ENCODE measurements around the gene AP1M1. TPM values are rescaled to one million over a fixed set of nuclear protein-coding genes. Genes with fewer than 3 reads are reported as not detected.

AP1M1 gene
- polyA plus RNA-seq, 3 donors from 2014 or later: 128 to 178 (median 173) TPM

GRCh38 chr19:16206046-16206605 lies 8.4 kb downstream of the AP1M1 start:
- no peak for DNase-seq
- Mint-ChIP-seq H3K9me3 (no peaks in the 10 kb centered on the region), H3K27ac (no peak overlapping the region), H3K36me3 (peaks cover 9 to 24% (median 22%) of the 10 kb centered on the region in 3 donors), H3K27me3 (ENCODE audit: low read depth in 3 of 3) (peaks cover 0 to 4% (median 0%) of the 10 kb centered on the region in 3 donors), H3K4me3 (no peak overlapping the region), H3K4me1 (peaks cover under 1 to 11% of the 10 kb centered on the region in 2 donors)

- no peaks in the 10 kb centered on the region for H3K9me3 Mint-ChIP-seq
- H3K4me1 Mint-ChIP-seq: peaks cover 0 to 8% of the 10 kb centered on the region in 2 donors
- no peak overlapping the region for H3K4me3 Mint-ChIP-seq
- DNase-seq: no peak
- peaks cover 9 to 24% (median 24%) of the 10 kb centered on the region in 3 donors for H3K36me3 Mint-ChIP-seq
- H3K27ac Mint-ChIP-seq: no peak overlapping the region
- peaks cover 0 to 4% (median 0%) of the 10 kb centered on the region in 3 donors for H3K27me3 Mint-ChIP-seq (ENCODE audit: low read depth in 3 of 3)
Measured at GRCh38 chr19:16206637-16207036, 8.9 kb downstream of the AP1M1 start.

- no peak for DNase-seq
- no peak overlapping the region for H3K27ac Mint-ChIP-seq
- H3K36me3 Mint-ChIP-seq: peaks cover 13 to 28% (median 24%) of the 10 kb centered on the region in 3 donors
- no peak overlapping the region for H3K4me3 Mint-ChIP-seq
- peaks cover 0 to 4% (median 0%) of the 10 kb centered on the region in 3 donors for H3K27me3 Mint-ChIP-seq (ENCODE audit: low read depth in 3 of 3)
- H3K9me3 Mint-ChIP-seq: no peaks in the 10 kb centered on the region
- H3K4me1 Mint-ChIP-seq: peaks cover 3 to 12% of the 10 kb centered on the region in 2 donors
Measured at GRCh38 chr19:16207063-16207462, 9.4 kb downstream of the AP1M1 start.

GRCh38 chr19:16207490-16208025 lies 9.8 kb downstream of the AP1M1 start:
- Mint-ChIP-seq H3K36me3 (peaks cover 15 to 30% (median 21%) of the 10 kb centered on the region in 3 donors), H3K4me3 (no peak overlapping the region), H3K4me1 (peaks cover 7 to 12% of the 10 kb centered on the region in 2 donors), H3K27ac (no peak overlapping the region), H3K9me3 (no peaks in the 10 kb centered on the region), H3K27me3 (ENCODE audit: low read depth in 3 of 3) (peaks cover 0 to 2% (median 0%) of the 10 kb centered on the region in 3 donors)
- no peak for DNase-seq

GRCh38 chr19:16208064-16208759 lies 10.5 kb downstream of the AP1M1 start:
- peak overlapping the region in 1 of 6 donors; percentile 17 for H3K27ac Mint-ChIP-seq
- peaks cover 12 to 15% of the 10 kb centered on the region in 2 donors for H3K4me1 Mint-ChIP-seq
- H3K27me3 Mint-ChIP-seq (ENCODE audit: low read depth in 3 of 3): peaks cover 0 to 2% (median 0%) of the 10 kb centered on the region in 3 donors
- peaks cover 15 to 31% (median 18%) of the 10 kb centered on the region in 3 donors for H3K36me3 Mint-ChIP-seq
- no peak overlapping the region for H3K4me3 Mint-ChIP-seq
- no peak for DNase-seq
- no peaks in the 10 kb centered on the region for H3K9me3 Mint-ChIP-seq

- peaks cover 13 to 23% of the 10 kb centered on the region in 2 donors for H3K4me1 Mint-ChIP-seq
- no peak overlapping the region for H3K27ac Mint-ChIP-seq
- DNase-seq: no peak
- peaks cover 0 to 2% (median 0%) of the 10 kb centered on the region in 3 donors for H3K27me3 Mint-ChIP-seq (ENCODE audit: low read depth in 3 of 3)
- H3K9me3 Mint-ChIP-seq: no peaks in the 10 kb centered on the region
- peaks cover 15 to 31% (median 18%) of the 10 kb centered on the region in 3 donors for H3K36me3 Mint-ChIP-seq
- H3K4me3 Mint-ChIP-seq: no peak overlapping the region
Measured at GRCh38 chr19:16208847-16209665, 11.3 kb downstream of the AP1M1 start.

GRCh38 chr19:16210168-16210567 lies 12.5 kb downstream of the AP1M1 start:
- DNase-seq: no peak
- no peak overlapping the region for H3K4me3 Mint-ChIP-seq
- H3K27ac Mint-ChIP-seq: no peak overlapping the region
- H3K4me1 Mint-ChIP-seq: peaks cover 13 to 23% of the 10 kb centered on the region in 2 donors
- peaks cover 0 to 2% (median 0%) of the 10 kb centered on the region in 3 donors for H3K27me3 Mint-ChIP-seq (ENCODE audit: low read depth in 3 of 3)
- peaks cover 15 to 31% (median 18%) of the 10 kb centered on the region in 3 donors for H3K36me3 Mint-ChIP-seq
- H3K9me3 Mint-ChIP-seq: no peaks in the 10 kb centered on the region

- H3K4me1 Mint-ChIP-seq: peaks cover 24 to 40% of the 10 kb centered on the region in 2 donors
Measured at GRCh38 chr19:16213076-16213475, 15.4 kb downstream of the AP1M1 start.

GRCh38 chr19:16216744-16217670 lies 19.3 kb downstream of the AP1M1 start:
- Mint-ChIP-seq H3K27ac (peak overlapping the region in 5 of 6 donors; percentile 45 to 84 (median 66)), H3K27me3 (ENCODE audit: low read depth in 3 of 3) (peaks cover 0 to 1% (median 0%) of the 10 kb centered on the region in 3 donors), H3K36me3 (peaks cover 30 to 56% (median 40%) of the 10 kb centered on the region in 3 donors), H3K9me3 (peaks cover 4 to 22% (median 16%) of the 10 kb centered on the region in 6 donors), H3K4me1 (peaks cover 26 to 48% of the 10 kb centered on the region in 2 donors), H3K4me3 (no peak overlapping the region)
- no peak for DNase-seq

More at GRCh38 chr19:16213076-16213475, 15.4 kb downstream of the AP1M1 start:
- Mint-ChIP-seq H3K27me3 (ENCODE audit: low read depth in 3 of 3) (peaks cover 0 to 1% (median 0%) of the 10 kb centered on the region in 3 donors), H3K36me3 (peaks cover 18 to 41% (median 21%) of the 10 kb centered on the region in 3 donors), H3K9me3 (no peaks in the 10 kb centered on the region), H3K27ac (peak overlapping the region in 3 of 6 donors; percentile 6 to 62 (median 57)), H3K4me3 (no peak overlapping the region)
- DNase-seq: no peak

- peaks cover 18 to 39% of the 10 kb centered on the region in 2 donors for H3K4me1 Mint-ChIP-seq
- peaks cover 8 to 27% (median 18%) of the 10 kb centered on the region in 6 donors for H3K9me3 Mint-ChIP-seq
- H3K4me3 Mint-ChIP-seq: no peak overlapping the region
- peaks cover 37 to 55% (median 46%) of the 10 kb centered on the region in 3 donors for H3K36me3 Mint-ChIP-seq
- peak overlapping the region in 1 of 6 donors; percentile 23 for H3K27ac Mint-ChIP-seq
- DNase-seq: no peak
- H3K27me3 Mint-ChIP-seq (ENCODE audit: low read depth in 3 of 3): peaks cover 0 to 1% (median 0%) of the 10 kb centered on the region in 3 donors
Measured at GRCh38 chr19:16217716-16218451, 20.2 kb downstream of the AP1M1 start.

GRCh38 chr19:16218851-16219250 lies 21.1 kb downstream of the AP1M1 start:
- H3K4me1 Mint-ChIP-seq: peaks cover 15 to 29% of the 10 kb centered on the region in 2 donors
- peaks cover 0 to 1% (median 0%) of the 10 kb centered on the region in 3 donors for H3K27me3 Mint-ChIP-seq (ENCODE audit: low read depth in 3 of 3)
- peaks cover 8 to 27% (median 18%) of the 10 kb centered on the region in 6 donors for H3K9me3 Mint-ChIP-seq
- DNase-seq: no peak
- no peak overlapping the region for H3K4me3 Mint-ChIP-seq
- peaks cover 41 to 59% (median 50%) of the 10 kb centered on the region in 3 donors for H3K36me3 Mint-ChIP-seq
- peak overlapping the region in 2 of 6 donors; percentile 6 to 18 for H3K27ac Mint-ChIP-seq

- no peak for DNase-seq
- no peak overlapping the region for H3K4me3 Mint-ChIP-seq
- H3K9me3 Mint-ChIP-seq: peaks cover 8 to 27% (median 18%) of the 10 kb centered on the region in 6 donors
- peaks cover 0 to 3% (median 0%) of the 10 kb centered on the region in 3 donors for H3K27me3 Mint-ChIP-seq (ENCODE audit: low read depth in 3 of 3)
- H3K36me3 Mint-ChIP-seq: peaks cover 37 to 48% (median 43%) of the 10 kb centered on the region in 3 donors
- H3K4me1 Mint-ChIP-seq: peaks cover 5 to 11% of the 10 kb centered on the region in 2 donors
- no peak overlapping the region for H3K27ac Mint-ChIP-seq
Measured at GRCh38 chr19:16222806-16223205, 25.1 kb downstream of the AP1M1 start.
